K562 (cell line): ENCODE data around the gene SPECC1L. TPM values are rescaled to one million over a fixed set of nuclear protein-coding genes. Genes with fewer than 3 reads are reported as not detected.

Experiments used
- ATF1 ChIP-seq, 2 experiments: fragments of 450-650 bp in 1 of 2; IDR thresholded peaks; 2 replicates each; pipeline ENCODE4 v1.6.1; 2016; ENCODE audit warnings: missing compliant biosample characterization in 1 of 2, missing genetic modification characterization in 1 of 2
- ATF4 ChIP-seq: fragments of 450-650 bp; formaldehyde crosslinking; IDR thresholded peaks from 2 replicates; pipeline ENCODE4 v1.4.0; 2022; ENCODE audit warnings: mild to moderate bottlenecking, moderate library complexity
- BRCA1 ChIP-seq, 2 experiments: fragments of 450-650 bp in 1 of 2; sonication (generic) in 1 of 2; formaldehyde crosslinking in 1 of 2; IDR thresholded peaks; 2 replicates each; pipeline versions ENCODE4 v1.5.0 to v1.6.1; 2017 to 2020; ENCODE audit warnings: mild to moderate bottlenecking in 1 of 2, missing genetic modification reagents in 1 of 2
- CREB3 ChIP-seq: fragments of 450-650 bp; conservative IDR thresholded peaks from 2 replicates; pipeline ENCODE4 v1.6.1; 2016; ENCODE audit warnings: missing genetic modification characterization, low read depth, mild to moderate bottlenecking, missing compliant biosample characterization, moderate library complexity
- HMGXB4 ChIP-seq: sonication (generic); formaldehyde crosslinking; IDR thresholded peaks from 2 replicates; pipeline ENCODE4 v1.8.1; 2023; ENCODE audit warnings: mild to moderate bottlenecking, missing genetic modification reagents
- KHSRP ChIP-seq: fragments of 450-650 bp; IDR thresholded peaks from 2 replicates; pipeline ENCODE4 v1.6.1; 2017
- NRF1 ChIP-seq, 2 experiments: fragments of 450-650 bp; IDR thresholded peaks in 1 of 2; conservative IDR thresholded peaks in 1 of 2; 2 replicates each; pipeline ENCODE4 v1.6.1; 2014; ENCODE audit warnings: mild to moderate bottlenecking in 2 of 2
- PATZ1 ChIP-seq: fragments of 250-450 bp; sonication (Bioruptor Pico); IDR thresholded peaks from 2 replicates; pipeline ENCODE4 v1.5.0; 2020; ENCODE audit warnings: mild to moderate bottlenecking, borderline replicate concordance
- RBFOX2 ChIP-seq: fragments of 200-400 bp; formaldehyde crosslinking; IDR thresholded peaks from 2 replicates; pipeline ENCODE4 v1.6.1; 2017; ENCODE audit warnings: low read depth, mild to moderate bottlenecking, low read length, moderate library complexity
- SIX5 ChIP-seq, 2 experiments: IDR thresholded peaks; 2 replicates each; pipeline ENCODE4 v1.6.1; 2011; ENCODE audit warnings: low read length in 2 of 2, borderline replicate concordance in 1 of 2, low read depth in 1 of 2, mild to moderate bottlenecking in 1 of 2, moderate library complexity in 1 of 2; ENCODE audit not compliant: insufficient read depth in 1 of 2
- STAT5A ChIP-seq: IDR thresholded peaks from 2 replicates; pipeline ENCODE4 v1.6.1; 2012; ENCODE audit warnings: low read length, inconsistent platforms, borderline replicate concordance
- ZNF398 ChIP-seq: fragments of 250-450 bp; sonication (Bioruptor Pico); IDR thresholded peaks from 2 replicates; pipeline ENCODE4 v1.8.0; 2021; ENCODE audit warnings: moderate library complexity, mild to moderate bottlenecking, inconsistent platforms
- ZNF518B ChIP-seq: fragments of 250-450 bp; sonication (Bioruptor Pico); IDR thresholded peaks from 2 replicates; pipeline ENCODE4 v1.5.0; 2021; ENCODE audit warnings: mild to moderate bottlenecking, moderate library complexity
- ZNF57 ChIP-seq: fragments of 450-650 bp; formaldehyde crosslinking; IDR thresholded peaks from 2 replicates; pipeline ENCODE4 v1.4.0; 2020; ENCODE audit warnings: mild to moderate bottlenecking, moderate library complexity
- polyA plus RNA-seq, 8 experiments: library from polyadenylated mRNA; depleted of rRNA in 4 of 8; stranded (reverse) in 5 of 8; unstranded in 3 of 8; fragments of >200 nt; fragmentation: Nextera tagmentation in 2 of 8; fragmentation: Illumina TruSeq in 1 of 8; extraction: Ambion mirVana in 2 of 8; extraction: Trizol in 1 of 8; gene quantifications; 2 replicates each; pipeline versions ENCODE4 v1.2.1 to v1.2.3, GENCODE V29; 2011 to 2014; ENCODE audit warnings: inconsistent platforms in 1 of 8, missing spikeins in 1 of 8
- total RNA-seq, 7 experiments: library from RNA; depleted of rRNA in 6 of 7; stranded (reverse); fragments of >200 nt in 6 of 7; fragmentation: Illumina TruSeq in 2 of 7; extraction: Trizol in 2 of 7; gene quantifications; 2 replicates each; pipeline versions ENCODE4 v1.2.1 to v1.2.3, GENCODE V29; 2011 to 2021; ENCODE audit warnings: low replicate concordance in 1 of 7

SPECC1L gene
- total and polyA plus RNA-seq, 9 of the 15 experiments (the other 6 are each of a cell fraction or from before 2014, with no cell fraction given), result 1.4 to 27.9 (median 14.5) TPM

- no peak for TF ChIP-seq CREB3 (tag)
- TF ChIP-seq RBFOX2, result no peak
- no peak for TF ChIP-seq ZNF398 (CRISPR knock-in tag)
- TF ChIP-seq KHSRP, result no peak
- no peak for TF ChIP-seq ZNF518B (CRISPR knock-in tag)
- TF ChIP-seq BRCA1 (IDR thresholded peaks at IDR 0.05), result no peak
- no peak for TF ChIP-seq BRCA1 (CRISPR knock-in tag; IDR thresholded peaks at IDR 0.05)
- TF ChIP-seq HMGXB4 (CRISPR knock-in tag), result no peak
- no peak for TF ChIP-seq NRF1 (conservative IDR thresholded peaks at IDR 0.05 in 1 of 2, IDR thresholded peaks at IDR 0.05 in 1 of 2)
- TF ChIP-seq ATF1 (CRISPR knock-in tag; IDR thresholded peaks at IDR 0.05), result no peak
- TF ChIP-seq ATF1 (tag; IDR thresholded peaks at IDR 0.05), result no peak
- TF ChIP-seq ATF4 (CRISPR knock-in tag), result no peak
- no peak for TF ChIP-seq ZNF57 (CRISPR knock-in tag)
- no peak for TF ChIP-seq SIX5 (IDR thresholded peaks at IDR 0.05; ENCODE audit: borderline replicate concordance in 1 of 2, insufficient read depth in 1 of 2, low read depth in 1 of 2, low read length in 2 of 2)
- TF ChIP-seq STAT5A, result no peak
- TF ChIP-seq PATZ1 (CRISPR knock-in tag), result no peak
Measured at GRCh38 chr22:24426436-24426835, 155.8 kb downstream of the SPECC1L start (continued).
